Esophagus (tissue), 2 donors: ENCODE measurements around the gene CHMP4B. TPM values are rescaled to one million over a fixed set of nuclear protein-coding genes. Genes with fewer than 3 reads are reported as not detected.

Experiments
- H3K27ac ChIP-seq, 2 donors: one replicate each; pipeline ENCODE4 v1.5.1; 2013; ENCODE audit warnings: low read depth in 2 of 2, mild to moderate bottlenecking in 2 of 2, inconsistent platforms in 1 of 2, low read length in 1 of 2, moderate library complexity in 1 of 2
- H3K27me3 ChIP-seq, 2 donors: one replicate each; pipeline ENCODE4 v1.6.1; 2013; ENCODE audit warnings: low read length in 2 of 2, control low read depth in 1 of 2, mild to moderate bottlenecking in 1 of 2; ENCODE audit not compliant: insufficient read depth in 2 of 2, control insufficient read depth in 1 of 2
- H3K36me3 ChIP-seq, 2 donors: one replicate each; pipeline ENCODE4 v1.6.1; 2013; ENCODE audit warnings: low read length in 1 of 2; ENCODE audit not compliant: control insufficient read depth in 2 of 2, insufficient read depth in 2 of 2
- H3K4me1 ChIP-seq, 2 donors: one replicate each; pipeline ENCODE4 v1.6.1; 2013; ENCODE audit warnings: low read length in 1 of 2; ENCODE audit not compliant: control insufficient read depth in 2 of 2, insufficient read depth in 2 of 2
- H3K4me3 ChIP-seq, 2 donors: one replicate each; pipeline ENCODE4 v1.5.1; 2013; ENCODE audit warnings: low read length in 2 of 2, mild to moderate bottlenecking in 2 of 2, low read depth in 1 of 2, moderate library complexity in 1 of 2
- H3K9me3 ChIP-seq, 2 donors: one replicate each; pipeline ENCODE4 v1.6.1; 2013; ENCODE audit warnings: mild to moderate bottlenecking in 2 of 2, low read depth in 1 of 2, low read length in 1 of 2, moderate library complexity in 1 of 2; ENCODE audit not compliant: control insufficient read depth in 2 of 2, insufficient read depth in 1 of 2
- WGBS, 2 donors: extraction: QIAGEN DNeasy Blood & Tissue Kit; methylation state at CpG; one replicate each; pipeline ENCODE4 v1.1.7; 2013; 5-methylcytosine and 5-hydroxymethylcytosine counted together
- polyA plus RNA-seq, 2 donors: library from polyadenylated mRNA; stranded (reverse); fragments of 200-250 nt; gene quantifications; one replicate each; pipeline ENCODE4 v1.2.3, GENCODE V29; 2013
- donor health status: healthy with polysubstance abuse.
- donor health status: Bipolar disorder and iron deficiency.

Gene CHMP4B
- polyA plus RNA-seq, 2 donors = 116 to 136 TPM

DNA sequence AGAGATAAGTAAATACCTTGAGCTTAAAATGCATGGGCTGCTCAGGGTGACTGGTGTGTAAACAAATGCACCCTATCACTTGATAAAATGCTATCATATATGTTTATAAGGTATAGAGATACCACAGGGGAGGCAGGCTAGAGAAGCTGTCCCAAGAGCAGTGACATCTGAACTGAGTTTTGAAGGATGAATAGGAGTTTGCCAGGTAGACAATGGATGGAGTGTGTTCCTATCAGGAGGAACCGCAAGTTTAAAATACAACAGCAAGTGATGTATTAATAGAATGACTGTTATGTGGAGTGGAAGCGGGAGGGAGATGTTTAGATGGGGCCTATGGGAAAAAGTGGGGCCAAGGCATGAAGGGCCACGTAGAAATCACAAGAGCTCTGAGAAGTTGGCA, 38.7 kb upstream of the CHMP4B start:
- Histone ChIP-seq H3K9me3 (no peaks in the 10 kb centered on the region), H3K4me1 (peaks cover 0 to 2% of the 10 kb centered on the region in 2 donors), H3K27me3 (no peaks in the 10 kb centered on the region), H3K27ac (no peak overlapping the region), H3K36me3 (peaks cover 4% of the 10 kb centered on the region in 2 donors), H3K4me3 (no peak overlapping the region)
- 95 to 97% methylated on average over 3 of the region's 3 CpGs for WGBS, 2 donors

DNA sequence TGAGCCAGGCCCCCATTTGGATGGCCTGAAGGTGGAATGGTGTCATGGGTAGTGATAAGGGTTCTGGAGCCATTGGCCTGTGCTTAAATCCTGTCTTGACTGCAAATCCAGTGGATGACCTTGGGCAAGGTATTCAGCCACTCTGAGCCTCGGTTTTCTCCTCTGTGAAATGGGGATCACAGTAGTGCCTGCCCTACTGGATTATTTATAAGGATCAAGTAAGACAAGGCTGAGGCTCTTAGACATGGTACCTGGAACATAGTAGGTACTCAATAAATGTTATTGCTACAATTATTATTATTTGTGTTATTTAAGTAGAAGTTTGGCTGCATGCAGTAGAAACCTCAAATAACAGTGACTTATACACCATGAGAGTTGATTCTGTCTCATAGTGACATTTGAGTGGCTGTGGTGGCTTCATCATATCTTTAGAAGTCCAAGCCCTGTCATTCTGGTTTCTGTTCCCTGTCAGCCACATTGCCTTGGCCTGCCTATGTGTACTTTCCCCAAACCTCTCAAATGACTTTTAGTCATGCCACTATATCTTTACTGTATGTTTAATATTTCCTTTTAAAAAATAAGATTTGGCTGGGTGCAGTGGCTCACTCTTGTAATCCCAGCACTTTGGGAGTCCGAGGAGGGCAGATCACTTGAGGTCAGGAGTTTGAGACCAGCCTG, 37.6 kb upstream of the CHMP4B start:
- Histone ChIP-seq H3K36me3 (peaks cover 4% of the 10 kb centered on the region in 2 donors), H3K27me3 (no peaks in the 10 kb centered on the region), H3K4me1 (peaks cover 0 to 2% of the 10 kb centered on the region in 2 donors), H3K27ac (no peak overlapping the region), H3K4me3 (no peak overlapping the region), H3K9me3 (no peaks in the 10 kb centered on the region)
- WGBS, 2 donors = 77 to 81% methylated on average over 2 of the region's 2 CpGs

- peaks cover 0 to 2% of the 10 kb centered on the region in 2 donors for H3K4me1 ChIP-seq
- peaks cover 0 to 4% of the 10 kb centered on the region in 2 donors for H3K36me3 ChIP-seq
- H3K27ac ChIP-seq = no peak overlapping the region
- H3K27me3 ChIP-seq = no peaks in the 10 kb centered on the region
- no peaks in the 10 kb centered on the region for H3K9me3 ChIP-seq
- no peak overlapping the region for H3K4me3 ChIP-seq
- 78 to 89% methylated on average over 2 of the region's 2 CpGs for WGBS, 2 donors
Observed at GRCh38 chr20:33777816-33778215, 33.3 kb upstream of the CHMP4B start.

DNA sequence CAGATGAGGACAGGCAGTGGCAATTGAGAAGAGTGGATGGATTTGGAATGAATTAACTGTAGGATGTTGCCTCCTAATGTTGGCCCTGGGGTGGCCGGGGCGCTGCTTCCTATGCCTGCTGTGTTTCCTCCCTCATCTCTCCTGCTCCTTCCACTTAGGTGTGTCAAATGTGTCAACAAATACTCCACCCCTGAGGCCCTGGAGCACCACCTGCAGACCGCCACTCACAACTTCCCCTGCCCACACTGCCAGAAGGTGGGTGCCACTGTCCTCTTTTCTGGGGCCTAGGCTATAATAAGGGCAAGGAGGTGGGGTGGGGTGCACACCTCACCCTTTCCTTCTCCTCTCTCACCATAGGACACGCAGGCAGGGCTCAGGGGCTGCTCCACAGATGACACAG, 30.0 kb upstream of the CHMP4B start:
- H3K4me3 ChIP-seq = no peak overlapping the region
- no peaks in the 10 kb centered on the region for H3K36me3 ChIP-seq
- H3K27me3 ChIP-seq = no peaks in the 10 kb centered on the region
- WGBS, 2 donors = 94 to 95% methylated on average over 4 of the region's 4 CpGs
- no peaks in the 10 kb centered on the region for H3K9me3 ChIP-seq
- H3K27ac ChIP-seq = no peak overlapping the region
- no peaks in the 10 kb centered on the region for H3K4me1 ChIP-seq

DNA sequence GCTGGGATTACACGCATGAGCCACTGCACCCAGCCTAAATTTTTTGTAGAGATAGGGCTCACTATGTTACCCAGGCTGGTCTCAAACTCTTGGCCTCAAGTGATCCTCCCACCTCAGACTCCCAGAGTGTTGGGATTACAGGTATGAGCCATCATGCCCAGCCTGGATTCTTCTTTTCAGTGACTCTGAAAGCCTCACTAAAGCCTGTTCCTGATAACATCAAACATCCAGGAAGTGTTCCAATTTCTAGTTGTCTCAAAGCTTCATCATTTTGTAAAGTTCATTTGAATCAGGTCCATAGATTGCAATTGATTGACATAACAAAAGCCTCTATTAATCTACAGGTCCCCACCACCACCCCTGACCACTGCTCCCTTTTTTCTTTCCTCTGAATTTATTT, 29.2 kb upstream of the CHMP4B start:
- Histone ChIP-seq H3K9me3 (no peaks in the 10 kb centered on the region), H3K4me1 (no peaks in the 10 kb centered on the region), H3K4me3 (no peak overlapping the region), H3K36me3 (no peaks in the 10 kb centered on the region), H3K27me3 (no peaks in the 10 kb centered on the region), H3K27ac (no peak overlapping the region)
- WGBS, 2 donors = 94 to 96% methylated on average over 1 of the region's 1 CpG

- H3K27ac ChIP-seq = no peak overlapping the region
- no peaks in the 10 kb centered on the region for H3K4me1 ChIP-seq
- WGBS, 2 donors = 80 to 85% methylated on average over 5 of the region's 5 CpGs
- no peaks in the 10 kb centered on the region for H3K9me3 ChIP-seq
- H3K4me3 ChIP-seq = no peak overlapping the region
- H3K27me3 ChIP-seq = no peaks in the 10 kb centered on the region
- no peaks in the 10 kb centered on the region for H3K36me3 ChIP-seq
Observed at GRCh38 chr20:33783256-33783655, 27.9 kb upstream of the CHMP4B start.

DNA sequence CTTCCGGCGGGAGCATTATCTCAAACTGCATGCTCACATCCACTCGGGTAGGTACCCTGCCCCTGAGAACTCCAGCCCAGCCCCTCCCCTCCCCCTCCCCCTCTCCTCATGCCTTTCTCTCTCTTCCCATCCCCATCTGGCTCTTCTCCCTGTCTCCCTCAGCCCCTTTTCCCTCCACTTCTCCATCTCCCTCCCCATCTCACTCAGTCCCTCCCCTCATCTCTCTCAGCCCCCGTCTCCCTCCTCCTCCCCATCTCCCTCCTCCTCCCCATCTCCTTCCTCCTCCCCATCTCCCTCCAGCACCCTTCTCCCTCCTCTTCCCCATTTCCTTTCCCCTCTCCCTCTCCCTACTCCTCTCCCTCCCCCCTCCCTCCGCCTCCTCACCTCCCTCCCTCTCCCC, 27.3 kb upstream of the CHMP4B start:
- H3K27ac ChIP-seq = no peak overlapping the region
- 61 to 80% methylated on average over 3 to 5 of the region's 5 CpGs for WGBS, 2 donors
- no peaks in the 10 kb centered on the region for H3K36me3 ChIP-seq
- no peaks in the 10 kb centered on the region for H3K27me3 ChIP-seq
- peaks cover 0 to 3% of the 10 kb centered on the region in 2 donors for H3K4me1 ChIP-seq
- H3K9me3 ChIP-seq = no peaks in the 10 kb centered on the region
- H3K4me3 ChIP-seq = no peak overlapping the region

GRCh38 chr20:33784225-33784624, 26.9 kb upstream of the CHMP4B start:
- Histone ChIP-seq H3K4me1 (peaks cover 0 to 5% of the 10 kb centered on the region in 2 donors), H3K27me3 (no peaks in the 10 kb centered on the region), H3K27ac (no peak overlapping the region), H3K9me3 (no peaks in the 10 kb centered on the region), H3K4me3 (no peak overlapping the region), H3K36me3 (no peaks in the 10 kb centered on the region)
- 92 to 97% methylated on average over 2 of the region's 2 CpGs for WGBS, 2 donors

DNA sequence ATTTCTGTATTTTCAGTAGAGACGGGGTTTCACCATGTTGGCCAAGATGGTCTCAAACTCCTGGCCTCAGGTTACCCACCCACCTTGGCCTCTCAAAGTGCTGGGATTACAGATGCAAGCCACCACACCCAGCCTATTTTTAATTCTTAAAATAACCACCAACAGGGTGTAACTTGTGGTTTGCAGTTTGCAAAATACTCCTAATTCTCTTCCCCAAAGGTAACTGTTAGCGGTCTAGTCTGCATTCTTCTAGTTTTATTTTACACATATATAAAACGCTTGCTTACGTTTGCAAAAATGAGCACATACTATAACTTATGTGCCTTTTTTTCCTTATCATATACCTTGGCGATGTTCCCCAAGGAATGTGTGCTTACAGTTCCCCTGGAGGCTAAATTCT, 25.6 kb upstream of the CHMP4B start:
- H3K4me3 ChIP-seq = no peak overlapping the region
- H3K27ac ChIP-seq = no peak overlapping the region
- 69 to 74% methylated on average over 5 of the region's 5 CpGs for WGBS, 2 donors
- peaks cover 0 to 3% of the 10 kb centered on the region in 2 donors for H3K36me3 ChIP-seq
- H3K27me3 ChIP-seq = no peaks in the 10 kb centered on the region
- H3K4me1 ChIP-seq = peaks cover 0 to 8% of the 10 kb centered on the region in 2 donors
- H3K9me3 ChIP-seq = no peaks in the 10 kb centered on the region

DNA sequence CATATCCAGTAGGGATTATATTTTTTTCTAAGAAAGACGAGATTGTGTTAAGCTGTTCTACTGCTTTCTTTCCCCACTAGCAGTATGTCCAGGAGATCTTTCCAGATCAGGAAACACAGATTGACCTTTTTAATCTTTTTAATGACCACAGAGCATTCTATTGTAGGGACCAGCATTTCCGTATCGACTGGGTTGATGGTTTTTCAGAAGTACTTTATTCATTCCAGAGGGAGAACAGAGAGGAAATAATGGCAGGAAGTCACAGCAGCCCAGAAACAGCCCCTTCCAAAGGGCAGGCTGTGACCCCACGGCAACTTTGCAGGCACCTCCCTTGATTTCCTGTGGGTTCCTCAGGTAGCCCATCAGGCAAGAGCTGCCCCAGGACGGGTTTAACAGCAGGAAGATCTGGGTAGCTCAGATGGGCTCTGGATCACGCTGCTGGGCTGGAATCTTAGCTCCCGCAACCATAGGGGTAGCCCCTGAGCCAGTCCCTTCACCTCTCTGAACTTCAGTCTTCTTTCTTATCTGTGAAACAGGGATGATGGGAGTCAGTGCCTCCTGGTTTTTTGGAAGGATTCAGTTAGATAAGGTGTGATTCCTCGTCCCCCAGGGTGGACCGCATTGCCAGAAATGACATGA, 23.8 kb upstream of the CHMP4B start:
- Histone ChIP-seq H3K4me1 (peaks cover 0 to 14% of the 10 kb centered on the region in 2 donors), H3K27me3 (no peaks in the 10 kb centered on the region), H3K36me3 (peaks cover 0 to 6% of the 10 kb centered on the region in 2 donors), H3K27ac (no peak overlapping the region), H3K9me3 (no peaks in the 10 kb centered on the region), H3K4me3 (no peak overlapping the region)
- 68% methylated on average over 9 of the region's 9 CpGs for WGBS, 2 donors
